Measurements from ENCODE around the gene CD1C.
"Not testable (repeated sequence)": the region's sequence is repeated elsewhere in the genome, so short reads cannot be mapped to it uniquely, and the experiment has no call there.

Gene CD1C

GRCh38 chr1:158329733-158330132 lies 40.0 kb downstream of the CD1C start:
- DNase-seq: peak; percentile 3

GRCh38 chr1:158330391-158331105 lies 40.8 kb downstream of the CD1C start:
- no peak for DNase-seq

DNA sequence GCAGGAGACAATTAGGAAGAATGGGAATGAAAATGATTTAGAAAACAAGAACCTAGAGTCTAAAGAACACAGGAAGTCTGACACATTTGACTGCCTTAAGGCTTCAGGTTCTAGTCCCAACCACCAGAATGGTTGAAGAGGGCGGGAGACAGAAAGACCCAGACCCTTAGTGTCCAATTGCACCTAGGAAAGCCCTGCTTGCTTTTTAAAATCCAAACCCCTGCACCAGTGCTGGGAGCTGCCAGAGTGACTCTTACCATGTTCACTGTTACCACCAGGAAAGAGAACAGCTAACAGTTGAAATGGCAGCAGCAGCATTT lies 41.3 kb downstream of the CD1C start:
- no peak for DNase-seq

- DNase-seq: no peak
Measured at GRCh38 chr1:158331481-158332150, 41.9 kb downstream of the CD1C start, which contains the start of gene CD1B. Gene CD1B (minus strand): TSS chr1:158331531. CDS start chr1:158331423, 108 bp downstream.

DNA sequence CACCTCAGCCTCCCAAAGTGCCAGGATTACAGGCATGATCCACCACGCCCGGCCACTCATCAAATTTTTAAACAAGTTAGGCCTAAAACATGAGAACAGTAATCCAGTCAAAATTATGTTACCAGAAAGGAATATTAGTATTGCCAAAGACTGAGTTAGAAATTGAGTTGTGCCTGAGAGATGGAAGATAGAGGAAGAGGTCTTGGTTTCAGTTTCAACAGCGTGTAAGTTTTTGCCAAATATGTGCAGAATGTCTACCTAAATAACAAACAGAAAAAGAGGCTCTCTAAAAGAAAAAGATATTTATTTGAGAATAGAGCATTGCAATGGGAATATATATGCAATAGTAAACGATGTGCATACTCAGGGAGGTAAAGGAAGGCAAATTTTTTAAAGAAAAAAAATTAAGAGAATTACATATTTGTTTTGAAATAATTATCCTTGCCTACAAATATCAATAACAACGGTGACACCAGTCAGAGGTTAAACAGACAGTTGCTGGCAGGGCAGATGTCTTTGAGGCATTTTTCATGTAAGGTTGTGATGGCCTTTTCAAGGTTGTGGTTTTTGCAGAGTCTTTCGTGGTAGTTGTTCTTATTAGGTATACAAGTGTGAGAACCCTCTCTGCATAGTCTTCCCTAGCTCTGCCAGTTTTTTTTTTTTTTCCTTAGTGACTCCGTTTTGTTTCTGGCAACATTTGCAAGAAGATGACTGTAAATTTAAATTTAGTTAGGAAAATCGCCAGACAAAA lies 43.9 kb downstream of the CD1C start:
- DNase-seq: no peak

DNA sequence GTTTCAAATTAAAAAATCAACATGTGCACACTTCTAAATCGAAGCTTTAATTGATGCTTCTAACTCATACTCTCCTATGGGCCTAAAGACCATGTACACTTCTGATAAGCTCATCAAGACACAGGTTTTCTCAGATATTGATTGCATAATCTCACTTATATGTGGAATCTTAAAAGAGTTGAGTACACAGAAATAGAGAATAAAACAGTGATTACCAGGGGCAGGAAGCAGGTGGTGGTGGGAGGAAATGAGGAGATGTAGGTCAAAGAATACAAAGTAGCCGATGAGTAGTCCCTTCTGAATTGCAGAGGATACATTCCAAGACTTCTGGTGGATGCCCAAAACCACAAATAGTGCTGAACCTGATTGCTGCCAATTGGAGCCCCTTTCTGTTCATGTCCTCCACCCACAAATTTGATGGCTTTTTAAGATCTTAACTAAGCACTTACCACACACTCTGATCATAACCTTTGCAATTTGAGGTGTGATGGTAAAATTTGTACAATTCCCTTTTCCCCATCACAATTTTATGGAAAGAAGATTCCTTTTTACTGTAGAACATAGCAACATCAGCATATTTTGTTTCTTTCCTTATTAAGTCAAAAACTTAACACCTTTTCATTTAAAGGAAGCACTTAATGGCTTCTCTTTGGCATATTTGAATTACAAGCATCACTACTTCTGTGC lies 44.9 kb downstream of the CD1C start:
- no peak for DNase-seq

DNA sequence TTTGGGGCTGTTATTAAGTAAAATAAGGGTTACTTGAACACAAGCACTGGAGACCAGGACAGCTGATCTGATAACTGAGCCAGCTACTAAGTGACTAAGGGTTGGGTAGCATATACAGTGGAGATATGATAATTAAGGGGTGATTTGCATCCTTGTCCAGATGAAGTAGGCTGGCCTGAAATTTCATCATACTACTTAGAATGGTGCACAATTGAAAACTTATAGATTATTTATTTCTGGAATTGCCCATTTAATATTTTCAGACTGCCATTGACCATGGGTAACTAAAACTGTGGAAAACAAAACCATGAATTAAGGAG lies 45.5 kb downstream of the CD1C start:
- DNase-seq: no peak

GRCh38 chr1:158336413-158336812 lies 46.7 kb downstream of the CD1C start:
- DNase-seq: not testable (repeated sequence)
